ENCODE results near the gene HELQ. TPM values are rescaled to one million over a fixed set of nuclear protein-coding genes. Genes with fewer than 3 reads are reported as not detected.
A peak's percentile ranks its signal among the peaks of the same experiment; 100 is the strongest.

HELQ gene
- total RNA-seq, 2 donors from 2014 or later = 8.8 to 10.7 TPM

DNA sequence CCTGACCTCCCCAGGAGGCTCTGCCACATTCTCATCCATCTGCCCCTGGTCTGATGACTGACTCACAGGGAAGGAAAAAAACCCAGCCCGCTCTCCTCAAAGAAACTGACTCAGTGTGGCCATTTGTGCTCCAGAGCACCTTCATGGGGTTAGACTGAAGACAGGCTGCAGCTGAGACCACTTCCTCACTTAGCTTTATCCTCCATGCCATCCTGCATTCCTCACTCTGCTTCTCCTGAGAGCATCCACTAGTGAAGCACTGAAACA, 85.0 kb downstream of the HELQ start:
- H3K4me1 ChIP-seq = no peaks in the 10 kb centered on the region
- no peaks in the 10 kb centered on the region for H3K36me3 ChIP-seq
- H3K4me3 ChIP-seq = no peak overlapping the region
- H3K27ac ChIP-seq = no peak overlapping the region
- no peaks in the 10 kb centered on the region for H3K27me3 ChIP-seq
- no peak for TF ChIP-seq CTCF (IDR thresholded peaks at IDR 0.05)
- no peaks in the 10 kb centered on the region for H3K9me3 ChIP-seq
- DNase-seq (ENCODE audit: low spot score) = no peak

DNA sequence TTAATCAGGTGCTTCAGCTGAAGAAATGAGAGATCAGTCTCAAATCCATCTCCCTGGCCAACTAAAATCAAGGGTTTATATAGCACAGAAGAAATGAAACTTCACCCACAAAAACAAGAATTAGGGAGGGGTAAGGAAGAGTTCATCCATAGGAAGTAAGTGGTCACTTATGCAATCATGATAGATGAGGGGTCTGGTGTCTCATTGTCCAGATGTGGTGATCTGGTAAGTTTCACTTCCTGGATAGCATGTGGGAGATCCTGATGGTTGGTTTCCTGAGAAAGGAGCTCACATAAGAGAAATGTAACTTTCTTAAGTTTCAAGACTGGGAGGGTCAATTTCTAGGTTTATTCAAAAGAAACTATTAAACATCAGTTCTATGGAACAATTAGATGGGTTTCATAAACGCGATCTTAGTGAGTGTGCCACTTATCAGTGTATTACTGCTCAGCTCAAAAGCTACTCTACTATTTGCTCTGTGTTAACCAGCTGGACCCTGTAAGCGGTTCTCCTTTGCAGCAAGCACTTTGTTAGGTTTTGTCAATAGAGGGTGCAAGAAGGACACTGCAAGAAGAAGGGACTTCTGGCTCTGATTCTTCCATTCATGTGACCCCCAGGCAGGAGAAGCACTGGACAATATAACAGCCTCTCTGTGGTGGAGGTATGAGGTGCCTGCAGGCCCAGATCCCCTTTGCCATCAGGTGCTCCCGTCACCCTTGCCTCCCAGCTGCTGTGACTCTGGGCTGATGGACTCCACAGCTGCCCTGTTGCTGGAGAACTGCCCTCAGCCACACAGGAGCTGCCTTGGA, 85.6 kb downstream of the HELQ start:
- Histone ChIP-seq H3K9me3 (no peaks in the 10 kb centered on the region), H3K36me3 (no peaks in the 10 kb centered on the region), H3K4me1 (no peaks in the 10 kb centered on the region), H3K27me3 (no peaks in the 10 kb centered on the region), H3K27ac (no peak overlapping the region), H3K4me3 (no peak overlapping the region)
- no peak for DNase-seq (ENCODE audit: low spot score)
- no peak for TF ChIP-seq CTCF (IDR thresholded peaks at IDR 0.05)

- no peaks in the 10 kb centered on the region for H3K27me3 ChIP-seq
- H3K4me1 ChIP-seq = no peaks in the 10 kb centered on the region
- no peak overlapping the region for H3K27ac ChIP-seq
- no peak for DNase-seq (ENCODE audit: low spot score)
- no peak for TF ChIP-seq CTCF (IDR thresholded peaks at IDR 0.05)
- no peaks in the 10 kb centered on the region for H3K9me3 ChIP-seq
- no peaks in the 10 kb centered on the region for H3K36me3 ChIP-seq
- H3K4me3 ChIP-seq = no peak overlapping the region
These were observed 91.3 kb downstream of the HELQ start for GRCh38 chr4:83364312-83364711.

DNA sequence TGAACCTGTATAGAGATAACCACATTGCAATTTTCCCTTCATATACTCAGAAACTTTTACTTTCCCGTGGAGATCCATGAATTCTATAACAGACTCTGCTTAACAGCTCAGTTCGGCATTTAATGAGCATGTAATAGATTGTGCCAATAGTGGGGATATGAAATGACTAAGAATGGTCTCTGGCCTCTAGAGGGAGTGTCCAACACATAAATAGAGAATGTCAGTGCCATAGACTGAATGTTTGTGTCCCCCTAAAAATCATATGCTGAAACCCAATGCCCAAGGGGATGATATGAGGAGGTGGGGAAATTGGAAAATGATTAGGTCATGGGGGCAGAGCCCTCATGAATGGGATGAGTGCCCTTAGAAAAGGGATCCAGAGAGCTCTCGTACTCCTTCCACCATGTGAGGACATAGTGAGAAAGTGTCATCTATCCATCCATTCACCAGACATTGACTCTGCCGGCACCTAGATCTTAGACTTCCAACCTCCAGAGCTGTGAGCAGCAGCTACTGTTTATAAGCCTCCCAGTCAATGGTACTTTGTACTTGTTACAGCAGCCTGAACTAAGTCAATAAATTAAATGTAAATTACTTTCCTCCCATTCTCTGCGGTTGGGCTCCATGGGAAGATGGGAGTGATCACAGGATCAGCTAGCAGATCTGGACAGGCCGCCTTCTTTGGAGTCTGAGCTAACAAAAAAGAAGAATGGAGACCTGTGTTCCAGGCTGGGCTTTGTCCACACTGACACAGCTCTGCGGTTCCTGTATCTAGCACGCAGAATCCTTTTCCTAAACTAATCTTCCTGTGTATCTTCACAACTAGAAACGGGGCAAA, 92.9 kb downstream of the HELQ start:
- H3K27ac ChIP-seq = no peak overlapping the region
- peak in 1 of 2 donors; percentile 41 for TF ChIP-seq CTCF (IDR thresholded peaks at IDR 0.05)
- no peak for DNase-seq (ENCODE audit: low spot score)
- H3K4me1 ChIP-seq = no peaks in the 10 kb centered on the region
- H3K9me3 ChIP-seq = no peaks in the 10 kb centered on the region
- H3K36me3 ChIP-seq = no peaks in the 10 kb centered on the region
- no peaks in the 10 kb centered on the region for H3K27me3 ChIP-seq
- H3K4me3 ChIP-seq = no peak overlapping the region

DNA sequence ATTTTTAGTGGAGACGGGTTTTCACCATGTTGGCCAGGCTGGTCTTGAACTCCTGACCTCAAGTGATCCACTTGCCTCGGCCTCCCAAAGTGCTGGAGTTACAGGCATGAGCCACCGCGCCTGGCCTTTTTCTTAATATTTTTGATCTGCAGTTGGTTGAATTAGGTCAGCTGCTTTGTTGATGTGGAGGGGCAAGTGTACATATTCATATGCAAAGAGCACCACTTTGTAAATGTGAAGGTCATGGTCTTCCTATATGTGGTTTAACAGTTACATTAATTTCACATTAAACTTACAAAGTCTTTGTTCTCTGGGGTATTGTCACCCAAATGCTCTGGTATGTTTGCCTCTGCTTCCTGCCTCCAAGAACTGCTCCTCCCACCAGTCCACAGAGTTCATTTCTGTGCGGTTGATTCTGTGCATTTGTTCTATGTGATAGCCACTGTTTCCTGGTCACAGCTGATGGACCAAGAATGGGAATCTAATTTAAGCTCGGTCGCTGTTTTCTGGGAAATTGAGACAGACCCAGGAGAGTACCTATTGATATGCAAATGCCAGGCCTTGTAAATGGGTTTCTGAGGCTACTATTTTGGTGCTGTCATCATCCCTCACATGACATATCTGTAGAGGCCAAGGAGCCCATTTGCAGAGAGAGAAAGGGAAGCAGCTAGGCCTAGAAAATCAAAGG, 94.1 kb downstream of the HELQ start:
- Histone ChIP-seq H3K4me3 (no peak overlapping the region), H3K9me3 (no peaks in the 10 kb centered on the region), H3K4me1 (peaks cover 0 to 9% of the 10 kb centered on the region in 2 donors), H3K27ac (no peak overlapping the region), H3K36me3 (no peaks in the 10 kb centered on the region), H3K27me3 (no peaks in the 10 kb centered on the region)
- no peak for DNase-seq (ENCODE audit: low spot score)
- TF ChIP-seq CTCF (IDR thresholded peaks at IDR 0.05) = no peak
